ENCODE measurements around the gene KIF11. TPM values are rescaled to one million over a fixed set of nuclear protein-coding genes. Genes with fewer than 3 reads are reported as not detected.
A peak's percentile ranks its signal among the peaks of the same experiment; 100 is the strongest.

Gene KIF11
- total and polyA plus RNA-seq, 2 experiments from 2014 or later = 26.1 to 56.7 TPM

GRCh38 chr10:92690211-92690914 is 97.4 kb downstream of the KIF11 start:
- Mint-ChIP-seq H3K36me3 (ENCODE audit: low read depth) (no peaks in the 10 kb centered on the region; the same call in 2 of the 3 replicates), H3K27me3 (ENCODE audit: insufficient read depth, low read depth, poor library complexity) (peaks cover 80% of the 10 kb centered on the region), H3K4me3 (peak overlapping the region; percentile 69), H3K4me1 (peaks cover 33% of the 10 kb centered on the region), H3K27ac (no peak overlapping the region), H3K9me3 (peaks cover 1% of the 10 kb centered on the region; the same call in 1 of the 3 replicates)
- Histone ChIP-seq H3K27me3 (ENCODE audit: insufficient read depth) (peaks cover 99% of the 10 kb centered on the region), H3K36me3 (ENCODE audit: insufficient read depth) (no peaks in the 10 kb centered on the region), H3K9me2 (ENCODE audit: insufficient read depth) (no peaks in the 10 kb centered on the region), H3K79me2 (replicated peaks; ENCODE audit: insufficient read depth) (no peaks in the 10 kb centered on the region), H4K20me1 (replicated peaks; ENCODE audit: insufficient read depth) (peaks cover 13% of the 10 kb centered on the region), H3K4me2 (peak overlapping the region; percentile 83), H3K4me3 (peak overlapping the region; percentile 56), H2AFZ (no peak overlapping the region; the same call in 1 of the 2 replicates), H3F3A (replicated peaks; ENCODE audit: low read depth) (peaks cover 40% of the 10 kb centered on the region), H3K27ac (ENCODE audit: low read depth) (no peak overlapping the region), H3K4me1 (ENCODE audit: insufficient read depth) (peaks cover 36% of the 10 kb centered on the region)
- peak; percentile 5 for ATAC-seq
- TF ChIP-seq ZNF462 (CRISPR knock-in tag; IDR thresholded peaks at IDR 0.05) = no peak
- TF ChIP-seq POLR2AphosphoS5 (IDR thresholded peaks at IDR 0.05; ENCODE audit: low read depth) = no peak
- peak; percentile 82 for TF ChIP-seq EZH2 (IDR thresholded peaks at IDR 0.05; ENCODE audit: low read depth, unreplicated experiment)
- TF ChIP-seq NANOG (IDR thresholded peaks at IDR 0.05; ENCODE audit: borderline replicate concordance) = no peak
- TF ChIP-seq ZNF331 (CRISPR knock-in tag; IDR thresholded peaks at IDR 0.05; ENCODE audit: low read depth) = no peak
- no peak for TF ChIP-seq STAT1 (IDR thresholded peaks at IDR 0.05; ENCODE audit: unreplicated experiment)
- TF ChIP-seq, protein P1, sequence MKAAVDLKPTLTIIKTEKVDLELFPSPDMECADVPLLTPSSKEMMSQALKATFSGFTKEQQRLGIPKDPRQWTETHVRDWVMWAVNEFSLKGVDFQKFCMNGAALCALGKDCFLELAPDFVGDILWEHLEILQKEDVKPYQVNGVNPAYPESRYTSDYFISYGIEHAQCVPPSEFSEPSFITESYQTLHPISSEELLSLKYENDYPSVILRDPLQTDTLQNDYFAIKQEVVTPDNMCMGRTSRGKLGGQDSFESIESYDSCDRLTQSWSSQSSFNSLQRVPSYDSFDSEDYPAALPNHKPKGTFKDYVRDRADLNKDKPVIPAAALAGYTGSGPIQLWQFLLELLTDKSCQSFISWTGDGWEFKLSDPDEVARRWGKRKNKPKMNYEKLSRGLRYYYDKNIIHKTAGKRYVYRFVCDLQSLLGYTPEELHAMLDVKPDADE (IDR thresholded peaks at IDR 0.05) = no peak
- peak; percentile 52 for DNase-seq (ENCODE audit: low spot score)

Data from GM23338 (cell line).